ENCODE measurements around the gene OTOP3. TPM values are rescaled to one million over a fixed set of nuclear protein-coding genes. Genes with fewer than 3 reads are reported as not detected.

Gene OTOP3
- total and polyA plus RNA-seq, 2 experiments from 2014 or later: not detected

DNA sequence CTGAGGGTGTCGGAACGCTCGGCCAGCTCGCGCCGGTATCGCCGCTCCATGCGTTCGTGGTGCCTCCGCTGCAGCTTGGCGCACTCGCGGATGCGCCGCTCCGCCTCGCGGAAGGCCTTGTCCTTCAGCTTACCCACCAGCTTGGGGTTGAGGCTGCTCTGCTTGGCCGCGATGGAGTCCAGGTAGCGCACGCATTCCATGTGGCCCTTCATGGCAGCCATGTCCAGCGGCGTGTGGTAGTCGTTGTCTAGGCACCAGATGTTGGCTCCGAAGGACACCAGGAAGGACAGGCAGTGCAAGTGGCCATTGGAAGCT is 15.4 kb upstream of the OTOP3 start:
- Histone ChIP-seq H3K4me1 (ENCODE audit: low read depth) (peaks cover 4% of the 10 kb centered on the region), H3K36me3 (no peaks in the 10 kb centered on the region), H3K27me3 (peaks cover 29% of the 10 kb centered on the region), H3K4me3 (no peak overlapping the region), H3K9me3 (ENCODE audit: low read depth) (no peaks in the 10 kb centered on the region), H3K27ac (no peak overlapping the region)
- DNase-seq (ENCODE audit: low read depth in 1 of 2, low spot score in 1 of 2): no peak
- TF ChIP-seq, protein P1, sequence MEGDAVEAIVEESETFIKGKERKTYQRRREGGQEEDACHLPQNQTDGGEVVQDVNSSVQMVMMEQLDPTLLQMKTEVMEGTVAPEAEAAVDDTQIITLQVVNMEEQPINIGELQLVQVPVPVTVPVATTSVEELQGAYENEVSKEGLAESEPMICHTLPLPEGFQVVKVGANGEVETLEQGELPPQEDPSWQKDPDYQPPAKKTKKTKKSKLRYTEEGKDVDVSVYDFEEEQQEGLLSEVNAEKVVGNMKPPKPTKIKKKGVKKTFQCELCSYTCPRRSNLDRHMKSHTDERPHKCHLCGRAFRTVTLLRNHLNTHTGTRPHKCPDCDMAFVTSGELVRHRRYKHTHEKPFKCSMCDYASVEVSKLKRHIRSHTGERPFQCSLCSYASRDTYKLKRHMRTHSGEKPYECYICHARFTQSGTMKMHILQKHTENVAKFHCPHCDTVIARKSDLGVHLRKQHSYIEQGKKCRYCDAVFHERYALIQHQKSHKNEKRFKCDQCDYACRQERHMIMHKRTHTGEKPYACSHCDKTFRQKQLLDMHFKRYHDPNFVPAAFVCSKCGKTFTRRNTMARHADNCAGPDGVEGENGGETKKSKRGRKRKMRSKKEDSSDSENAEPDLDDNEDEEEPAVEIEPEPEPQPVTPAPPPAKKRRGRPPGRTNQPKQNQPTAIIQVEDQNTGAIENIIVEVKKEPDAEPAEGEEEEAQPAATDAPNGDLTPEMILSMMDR (IDR thresholded peaks at IDR 0.05; ENCODE audit: low read depth, low read length): no peak

- H3K4me3 ChIP-seq: no peak overlapping the region
- H3K27me3 ChIP-seq: peaks cover 33% of the 10 kb centered on the region
- TF ChIP-seq, protein P1 (IDR thresholded peaks at IDR 0.05; ENCODE audit: low read depth, low read length): no peak
- peaks cover 4% of the 10 kb centered on the region for H3K4me1 ChIP-seq (ENCODE audit: low read depth)
- H3K27ac ChIP-seq: no peak overlapping the region
- no peaks in the 10 kb centered on the region for H3K36me3 ChIP-seq
- no peaks in the 10 kb centered on the region for H3K9me3 ChIP-seq (ENCODE audit: low read depth)
- DNase-seq (ENCODE audit: low read depth in 1 of 2, low spot score in 1 of 2): no peak
Measured at GRCh38 chr17:74920642-74921025, 15.1 kb upstream of the OTOP3 start.

DNA sequence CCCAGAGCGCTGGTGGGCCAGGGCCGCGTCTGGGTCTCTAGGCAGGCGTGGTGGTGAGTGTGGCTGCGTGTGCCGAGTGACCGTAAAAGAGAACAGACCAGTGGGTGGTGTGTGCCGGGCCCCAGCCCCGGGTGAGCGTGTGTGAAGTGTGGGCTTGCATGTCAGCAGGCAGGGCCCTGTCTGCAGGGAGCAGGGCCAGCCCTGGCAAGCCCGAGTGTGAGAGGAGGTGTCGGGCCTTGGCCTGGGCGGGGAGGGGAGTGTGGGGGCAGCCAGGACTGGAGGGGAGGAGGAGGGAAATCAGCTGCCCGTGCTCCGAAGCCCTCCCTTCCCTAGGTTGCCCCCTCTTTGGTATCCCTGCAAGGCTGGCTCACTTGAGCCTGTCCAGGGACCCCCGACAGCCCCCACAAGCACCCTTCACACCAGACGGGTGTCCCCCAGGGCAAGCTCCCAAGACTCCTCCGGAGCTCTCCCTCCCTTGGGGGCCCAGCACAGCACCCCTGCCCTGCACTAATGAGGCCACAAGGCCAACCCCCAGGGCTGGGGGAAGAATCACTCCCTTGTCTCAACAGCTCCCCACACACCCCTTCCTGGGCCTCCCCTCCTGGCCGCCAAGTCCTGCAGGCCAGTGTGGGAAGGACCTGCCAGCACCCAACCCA is 14.5 kb upstream of the OTOP3 start:
- H3K27ac ChIP-seq: no peak overlapping the region
- H3K36me3 ChIP-seq: no peaks in the 10 kb centered on the region
- no peaks in the 10 kb centered on the region for H3K9me3 ChIP-seq (ENCODE audit: low read depth)
- H3K27me3 ChIP-seq: peaks cover 38% of the 10 kb centered on the region
- peaks cover 4% of the 10 kb centered on the region for H3K4me1 ChIP-seq (ENCODE audit: low read depth)
- H3K4me3 ChIP-seq: no peak overlapping the region
- TF ChIP-seq, protein P1 (IDR thresholded peaks at IDR 0.05; ENCODE audit: low read depth, low read length): no peak
- DNase-seq (ENCODE audit: low read depth in 1 of 2, low spot score in 1 of 2): no peak

GRCh38 chr17:74921769-74922168 is 13.9 kb upstream of the OTOP3 start:
- Histone ChIP-seq H3K27me3 (peaks cover 44% of the 10 kb centered on the region), H3K27ac (no peak overlapping the region), H3K4me1 (ENCODE audit: low read depth) (peaks cover 4% of the 10 kb centered on the region)

DNA sequence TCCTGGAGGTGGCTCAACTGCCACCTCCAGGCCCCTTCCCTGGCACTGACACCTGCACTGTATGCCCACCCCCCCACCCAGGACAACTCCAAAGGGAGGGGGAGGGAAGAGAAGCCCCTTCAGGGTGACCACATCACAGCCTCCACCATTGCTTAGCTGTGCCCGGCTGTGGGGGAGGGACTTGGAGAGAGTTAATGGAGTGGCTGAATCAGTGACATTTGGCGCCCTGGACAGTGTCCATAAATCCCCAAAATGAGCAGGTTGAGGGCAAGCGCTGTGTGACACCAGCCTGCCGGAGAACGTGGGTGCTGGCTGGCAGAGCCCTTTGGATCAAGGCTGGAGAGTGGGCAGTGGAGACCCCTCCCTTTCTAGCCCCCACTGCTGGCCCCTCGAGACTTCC is 13.5 kb upstream of the OTOP3 start:
- Histone ChIP-seq H3K4me3 (no peak overlapping the region), H3K36me3 (no peaks in the 10 kb centered on the region), H3K4me1 (ENCODE audit: low read depth) (peaks cover 4% of the 10 kb centered on the region), H3K27ac (no peak overlapping the region), H3K9me3 (ENCODE audit: low read depth) (no peaks in the 10 kb centered on the region), H3K27me3 (peaks cover 48% of the 10 kb centered on the region)
- TF ChIP-seq, protein P1 (IDR thresholded peaks at IDR 0.05; ENCODE audit: low read depth, low read length): no peak
- DNase-seq (ENCODE audit: low read depth in 1 of 2, low spot score in 1 of 2): no peak

More at GRCh38 chr17:74921769-74922168, 13.9 kb upstream of the OTOP3 start:
- no peak overlapping the region for H3K4me3 ChIP-seq
- no peaks in the 10 kb centered on the region for H3K9me3 ChIP-seq (ENCODE audit: low read depth)
- TF ChIP-seq, protein P1 (IDR thresholded peaks at IDR 0.05; ENCODE audit: low read depth, low read length): no peak
- H3K36me3 ChIP-seq: no peaks in the 10 kb centered on the region
- DNase-seq (ENCODE audit: low read depth in 1 of 2, low spot score in 1 of 2): no peak
